ENCODE measurements around the gene CKMT1B. TPM values are rescaled to one million over a fixed set of nuclear protein-coding genes. Genes with fewer than 3 reads are reported as not detected.
"Not testable (repeated sequence)": the region's sequence is repeated elsewhere in the genome, so short reads cannot be mapped to it uniquely, and the experiment has no call there.

Gene CKMT1B
- total RNA-seq, 1 donor from 2014 or later, result 4.5 TPM

- DNase-seq (ENCODE audit: low read depth, low spot score), result no peak
- H3K27me3 Mint-ChIP-seq (ENCODE audit: low read depth), result no peaks in the 10 kb centered on the region
- no peak overlapping the region for H3K4me3 Mint-ChIP-seq
- no peak overlapping the region for H3K27ac Mint-ChIP-seq (ENCODE audit: unreplicated experiment)
- peaks cover 2% of the 10 kb centered on the region for H3K9me3 Mint-ChIP-seq
- H3K4me1 Mint-ChIP-seq, result no peaks in the 10 kb centered on the region
- TF ChIP-seq CTCF (conservative IDR thresholded peaks at IDR 0.05), result no peak
- peaks cover 8% of the 10 kb centered on the region for H3K36me3 Mint-ChIP-seq (ENCODE audit: low read depth)
These were observed 41.6 kb upstream of the CKMT1B start for GRCh38 chr15:43552256-43552655.

- Mint-ChIP-seq H3K27me3 (ENCODE audit: low read depth) (no peaks in the 10 kb centered on the region), H3K36me3 (ENCODE audit: low read depth) (peaks cover 2% of the 10 kb centered on the region), H3K27ac (ENCODE audit: unreplicated experiment) (no peak overlapping the region), H3K9me3 (no peaks in the 10 kb centered on the region), H3K4me1 (no peaks in the 10 kb centered on the region), H3K4me3 (no peak overlapping the region)
- no peak for TF ChIP-seq CTCF (conservative IDR thresholded peaks at IDR 0.05)
- no peak for DNase-seq (ENCODE audit: low read depth, low spot score)
These were observed 40.8 kb upstream of the CKMT1B start for GRCh38 chr15:43552986-43553385.

- not testable (repeated sequence) for H3K4me1 Mint-ChIP-seq; H3K4me3 Mint-ChIP-seq; H3K27me3 Mint-ChIP-seq (ENCODE audit: low read depth); H3K27ac Mint-ChIP-seq (ENCODE audit: unreplicated experiment); H3K9me3 Mint-ChIP-seq; DNase-seq (ENCODE audit: low read depth, low spot score); H3K36me3 Mint-ChIP-seq (ENCODE audit: low read depth)
These were observed 31.1 kb upstream of the CKMT1B start for GRCh38 chr15:43562753-43563152.

GRCh38 chr15:43563793-43564192, 30.0 kb upstream of the CKMT1B start:
- not testable (repeated sequence) for H3K4me1 Mint-ChIP-seq; DNase-seq (ENCODE audit: low read depth, low spot score); H3K9me3 Mint-ChIP-seq; H3K27me3 Mint-ChIP-seq (ENCODE audit: low read depth); H3K27ac Mint-ChIP-seq (ENCODE audit: unreplicated experiment); H3K36me3 Mint-ChIP-seq (ENCODE audit: low read depth); H3K4me3 Mint-ChIP-seq

GRCh38 chr15:43566615-43567014, 27.2 kb upstream of the CKMT1B start:
- not testable (repeated sequence) for H3K4me3 Mint-ChIP-seq; H3K27me3 Mint-ChIP-seq (ENCODE audit: low read depth); DNase-seq (ENCODE audit: low read depth, low spot score); H3K4me1 Mint-ChIP-seq; H3K27ac Mint-ChIP-seq (ENCODE audit: unreplicated experiment); H3K36me3 Mint-ChIP-seq (ENCODE audit: low read depth); H3K9me3 Mint-ChIP-seq

- not testable (repeated sequence) for H3K4me1 Mint-ChIP-seq; DNase-seq (ENCODE audit: low read depth, low spot score); H3K4me3 Mint-ChIP-seq; H3K9me3 Mint-ChIP-seq; H3K27ac Mint-ChIP-seq (ENCODE audit: unreplicated experiment); H3K36me3 Mint-ChIP-seq (ENCODE audit: low read depth); H3K27me3 Mint-ChIP-seq (ENCODE audit: low read depth)
These were observed 19.2 kb upstream of the CKMT1B start for GRCh38 chr15:43574607-43575006.

GRCh38 chr15:43589778-43590466, 3.9 kb upstream of the CKMT1B start, which contains the start of gene PPIP5K1:
Gene PPIP5K1, minus strand, starts transcription at chr15:43590208. Its CDS starts 5,704 bp downstream, at chr15:43584504.
- H3K27ac Mint-ChIP-seq (ENCODE audit: unreplicated experiment); H3K36me3 Mint-ChIP-seq (ENCODE audit: low read depth); H3K4me1 Mint-ChIP-seq; H3K27me3 Mint-ChIP-seq (ENCODE audit: low read depth); H3K4me3 Mint-ChIP-seq; H3K9me3 Mint-ChIP-seq; DNase-seq (ENCODE audit: low read depth, low spot score): not testable (repeated sequence)

GRCh38 chr15:43592841-43593240, 986 bp upstream of the CKMT1B start:
- not testable (repeated sequence) for H3K36me3 Mint-ChIP-seq (ENCODE audit: low read depth); H3K4me1 Mint-ChIP-seq; H3K9me3 Mint-ChIP-seq; H3K4me3 Mint-ChIP-seq; H3K27ac Mint-ChIP-seq (ENCODE audit: unreplicated experiment); DNase-seq (ENCODE audit: low read depth, low spot score); H3K27me3 Mint-ChIP-seq (ENCODE audit: low read depth)

- not testable (repeated sequence) for H3K4me1 Mint-ChIP-seq; H3K36me3 Mint-ChIP-seq (ENCODE audit: low read depth); H3K27ac Mint-ChIP-seq (ENCODE audit: unreplicated experiment); H3K9me3 Mint-ChIP-seq; DNase-seq (ENCODE audit: low read depth, low spot score); H3K4me3 Mint-ChIP-seq
- peaks cover 24% of the 10 kb centered on the region for H3K27me3 Mint-ChIP-seq (ENCODE audit: low read depth)
These were observed 5.3 kb downstream of the CKMT1B start for GRCh38 chr15:43599131-43599530.

GRCh38 chr15:43600200-43600599, 6.4 kb downstream of the CKMT1B start:
- H3K36me3 Mint-ChIP-seq (ENCODE audit: low read depth); H3K4me3 Mint-ChIP-seq; H3K9me3 Mint-ChIP-seq; H3K27ac Mint-ChIP-seq (ENCODE audit: unreplicated experiment); DNase-seq (ENCODE audit: low read depth, low spot score); H3K4me1 Mint-ChIP-seq: not testable (repeated sequence)
- peaks cover 26% of the 10 kb centered on the region for H3K27me3 Mint-ChIP-seq (ENCODE audit: low read depth)

GRCh38 chr15:43602233-43602632, 8.4 kb downstream of the CKMT1B start:
- not testable (repeated sequence) for H3K9me3 Mint-ChIP-seq; DNase-seq (ENCODE audit: low read depth, low spot score); H3K36me3 Mint-ChIP-seq (ENCODE audit: low read depth); H3K4me3 Mint-ChIP-seq; H3K4me1 Mint-ChIP-seq; H3K27ac Mint-ChIP-seq (ENCODE audit: unreplicated experiment)
- H3K27me3 Mint-ChIP-seq (ENCODE audit: low read depth), result peaks cover 21% of the 10 kb centered on the region

- not testable (repeated sequence) for H3K4me3 Mint-ChIP-seq; H3K9me3 Mint-ChIP-seq; H3K27me3 Mint-ChIP-seq (ENCODE audit: low read depth); H3K4me1 Mint-ChIP-seq; DNase-seq (ENCODE audit: low read depth, low spot score); H3K27ac Mint-ChIP-seq (ENCODE audit: unreplicated experiment); H3K36me3 Mint-ChIP-seq (ENCODE audit: low read depth)
These were observed 23.9 kb downstream of the CKMT1B start for GRCh38 chr15:43617750-43618149.

Data from neural crest cell (in vitro differentiated cells).